ENCODE data around the gene THRA.

DNA sequence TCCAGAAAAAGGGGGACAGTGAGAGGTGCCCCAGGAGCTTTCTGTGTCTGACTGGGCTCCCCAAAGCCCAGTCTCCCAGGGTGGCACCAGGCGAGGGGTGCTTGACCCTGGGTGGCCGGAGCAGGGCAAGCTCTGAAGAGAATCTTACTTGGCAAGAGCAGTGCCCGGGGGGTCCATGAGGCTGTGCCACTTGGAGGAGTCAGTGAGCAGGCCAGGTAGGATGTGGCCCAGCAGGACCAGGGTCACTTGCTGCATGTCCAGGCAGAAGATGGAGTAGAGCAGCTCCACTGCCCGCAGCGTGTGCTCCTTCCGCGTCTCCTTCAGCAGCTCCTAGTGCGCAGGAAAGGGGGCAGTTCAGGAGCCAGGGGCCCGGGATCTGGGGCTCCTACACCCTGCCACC is 40.3 kb upstream of the THRA start:
- TF ChIP-seq ZNF274 (IDR thresholded peaks at IDR 0.05; ENCODE audit: borderline replicate concordance, low read depth, low read length) (no peak), JUNB (CRISPR knock-in tag; conservative IDR thresholded peaks at IDR 0.05) (no peak), MYBL2 (IDR thresholded peaks at IDR 0.05; ENCODE audit: low read depth) (no peak), MYBL2 (CRISPR knock-in tag; IDR thresholded peaks at IDR 0.05; ENCODE audit: borderline replicate concordance) (no peak), POLR2A (conservative IDR thresholded peaks at IDR 0.05) (no peak), GABPB1 (CRISPR knock-in tag; IDR thresholded peaks at IDR 0.05) (no peak), ZNF232 (CRISPR knock-in tag; IDR thresholded peaks at IDR 0.05) (no peak), ZFX (CRISPR knock-in tag; IDR thresholded peaks at IDR 0.05) (no peak), SMAD3 (CRISPR knock-in tag; conservative IDR thresholded peaks at IDR 0.05) (no peak), DMBX1 (CRISPR knock-in tag; IDR thresholded peaks at IDR 0.05; ENCODE audit: borderline replicate concordance) (no peak)
- TF ChIP-seq, protein P1, sequence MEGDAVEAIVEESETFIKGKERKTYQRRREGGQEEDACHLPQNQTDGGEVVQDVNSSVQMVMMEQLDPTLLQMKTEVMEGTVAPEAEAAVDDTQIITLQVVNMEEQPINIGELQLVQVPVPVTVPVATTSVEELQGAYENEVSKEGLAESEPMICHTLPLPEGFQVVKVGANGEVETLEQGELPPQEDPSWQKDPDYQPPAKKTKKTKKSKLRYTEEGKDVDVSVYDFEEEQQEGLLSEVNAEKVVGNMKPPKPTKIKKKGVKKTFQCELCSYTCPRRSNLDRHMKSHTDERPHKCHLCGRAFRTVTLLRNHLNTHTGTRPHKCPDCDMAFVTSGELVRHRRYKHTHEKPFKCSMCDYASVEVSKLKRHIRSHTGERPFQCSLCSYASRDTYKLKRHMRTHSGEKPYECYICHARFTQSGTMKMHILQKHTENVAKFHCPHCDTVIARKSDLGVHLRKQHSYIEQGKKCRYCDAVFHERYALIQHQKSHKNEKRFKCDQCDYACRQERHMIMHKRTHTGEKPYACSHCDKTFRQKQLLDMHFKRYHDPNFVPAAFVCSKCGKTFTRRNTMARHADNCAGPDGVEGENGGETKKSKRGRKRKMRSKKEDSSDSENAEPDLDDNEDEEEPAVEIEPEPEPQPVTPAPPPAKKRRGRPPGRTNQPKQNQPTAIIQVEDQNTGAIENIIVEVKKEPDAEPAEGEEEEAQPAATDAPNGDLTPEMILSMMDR (IDR thresholded peaks at IDR 0.05 in 2 of 3, conservative IDR thresholded peaks at IDR 0.05 in 1 of 3; ENCODE audit: insufficient read depth in 2 of 3, low read depth in 1 of 3, low read length in 3 of 3), result no peak
- TF ChIP-seq, protein P2, sequence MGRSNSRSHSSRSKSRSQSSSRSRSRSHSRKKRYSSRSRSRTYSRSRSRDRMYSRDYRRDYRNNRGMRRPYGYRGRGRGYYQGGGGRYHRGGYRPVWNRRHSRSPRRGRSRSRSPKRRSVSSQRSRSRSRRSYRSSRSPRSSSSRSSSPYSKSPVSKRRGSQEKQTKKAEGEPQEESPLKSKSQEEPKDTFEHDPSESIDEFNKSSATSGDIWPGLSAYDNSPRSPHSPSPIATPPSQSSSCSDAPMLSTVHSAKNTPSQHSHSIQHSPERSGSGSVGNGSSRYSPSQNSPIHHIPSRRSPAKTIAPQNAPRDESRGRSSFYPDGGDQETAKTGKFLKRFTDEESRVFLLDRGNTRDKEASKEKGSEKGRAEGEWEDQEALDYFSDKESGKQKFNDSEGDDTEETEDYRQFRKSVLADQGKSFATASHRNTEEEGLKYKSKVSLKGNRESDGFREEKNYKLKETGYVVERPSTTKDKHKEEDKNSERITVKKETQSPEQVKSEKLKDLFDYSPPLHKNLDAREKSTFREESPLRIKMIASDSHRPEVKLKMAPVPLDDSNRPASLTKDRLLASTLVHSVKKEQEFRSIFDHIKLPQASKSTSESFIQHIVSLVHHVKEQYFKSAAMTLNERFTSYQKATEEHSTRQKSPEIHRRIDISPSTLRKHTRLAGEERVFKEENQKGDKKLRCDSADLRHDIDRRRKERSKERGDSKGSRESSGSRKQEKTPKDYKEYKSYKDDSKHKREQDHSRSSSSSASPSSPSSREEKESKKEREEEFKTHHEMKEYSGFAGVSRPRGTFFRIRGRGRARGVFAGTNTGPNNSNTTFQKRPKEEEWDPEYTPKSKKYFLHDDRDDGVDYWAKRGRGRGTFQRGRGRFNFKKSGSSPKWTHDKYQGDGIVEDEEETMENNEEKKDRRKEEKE (IDR thresholded peaks at IDR 0.05; ENCODE audit: borderline replicate concordance in 1 of 2, control insufficient read depth in 1 of 2, low read depth in 2 of 2, low read length in 1 of 2), result no peak
- TF ChIP-seq, protein P3, sequence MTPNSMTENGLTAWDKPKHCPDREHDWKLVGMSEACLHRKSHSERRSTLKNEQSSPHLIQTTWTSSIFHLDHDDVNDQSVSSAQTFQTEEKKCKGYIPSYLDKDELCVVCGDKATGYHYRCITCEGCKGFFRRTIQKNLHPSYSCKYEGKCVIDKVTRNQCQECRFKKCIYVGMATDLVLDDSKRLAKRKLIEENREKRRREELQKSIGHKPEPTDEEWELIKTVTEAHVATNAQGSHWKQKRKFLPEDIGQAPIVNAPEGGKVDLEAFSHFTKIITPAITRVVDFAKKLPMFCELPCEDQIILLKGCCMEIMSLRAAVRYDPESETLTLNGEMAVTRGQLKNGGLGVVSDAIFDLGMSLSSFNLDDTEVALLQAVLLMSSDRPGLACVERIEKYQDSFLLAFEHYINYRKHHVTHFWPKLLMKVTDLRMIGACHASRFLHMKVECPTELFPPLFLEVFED (CRISPR knock-in tag; conservative IDR thresholded peaks at IDR 0.05), result no peak

Measured in K562 (cell line).